HG03039 (cell line): ENCODE results near the gene PRKACG.

ENCODE experiments used
- ATAC-seq: cut with Tn5 transposase; IDR thresholded peaks from one replicate; pipeline ENCODE4 v1.9.1; 2021; ENCODE audit warnings: mild to moderate bottlenecking, moderate library complexity; ENCODE audit not compliant: unreplicated experiment

PRKACG gene

DNA sequence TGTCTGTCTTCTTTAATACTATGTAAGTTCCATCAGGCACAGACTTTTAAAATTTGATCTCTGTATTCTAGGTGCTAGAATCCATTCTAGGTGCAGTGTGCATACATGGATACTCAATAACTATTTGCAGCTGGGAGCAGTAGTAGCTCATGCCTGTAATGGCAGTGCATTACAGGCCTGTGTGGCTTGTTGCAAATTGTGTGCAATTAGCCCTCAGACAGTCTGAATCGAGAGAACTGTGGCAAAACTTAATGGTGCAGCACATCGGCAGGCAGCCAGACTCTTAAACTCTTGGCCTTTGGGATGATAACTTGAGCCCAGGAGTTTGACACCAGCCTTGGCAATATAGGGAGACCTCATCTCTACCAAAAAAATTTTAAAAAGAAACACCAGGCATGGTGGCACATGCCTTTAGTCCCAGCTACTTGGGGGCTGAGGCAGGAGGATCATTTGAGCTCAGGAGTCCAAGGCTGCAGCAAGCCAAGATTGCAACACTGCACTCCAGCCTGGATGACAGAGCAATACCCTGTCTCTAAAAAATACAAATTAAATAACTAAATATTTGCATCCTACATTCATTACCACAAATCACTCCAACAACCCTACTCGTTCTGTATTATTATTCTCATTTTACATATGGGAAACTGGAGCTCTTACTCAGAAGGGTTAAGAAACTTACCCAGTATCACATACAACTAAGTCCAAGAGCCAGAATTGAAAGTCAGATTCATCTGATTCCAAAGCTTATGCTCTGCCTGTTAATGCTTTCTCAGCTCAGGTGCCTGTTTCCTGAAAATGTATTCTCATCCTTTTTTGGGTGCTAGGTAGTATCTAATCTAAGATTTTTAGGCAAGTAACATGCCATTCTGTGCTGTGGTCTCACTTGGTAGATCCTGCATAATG, 30.1 kb downstream of the PRKACG start:
- ATAC-seq = no peak

DNA sequence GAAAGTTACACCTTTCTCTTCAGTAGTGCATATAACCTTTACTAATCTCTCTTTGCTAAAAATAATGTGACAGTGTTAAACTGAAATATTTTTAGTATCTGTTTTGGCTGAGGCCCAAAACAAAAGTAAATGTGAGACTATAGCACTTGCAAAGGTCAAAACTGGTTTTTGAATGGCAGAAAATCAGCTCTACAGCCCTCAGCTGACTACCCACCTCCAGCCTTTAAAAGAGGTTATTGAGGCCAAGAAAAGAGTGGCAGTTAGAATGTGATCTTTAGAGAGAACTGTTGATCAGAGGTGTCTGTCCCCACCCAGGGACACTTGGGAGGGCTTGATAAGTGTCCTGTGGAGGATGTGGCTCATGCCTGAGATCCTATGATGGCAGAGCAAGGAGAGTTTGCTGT, 30.9 kb downstream of the PRKACG start:
- ATAC-seq = no peak

DNA sequence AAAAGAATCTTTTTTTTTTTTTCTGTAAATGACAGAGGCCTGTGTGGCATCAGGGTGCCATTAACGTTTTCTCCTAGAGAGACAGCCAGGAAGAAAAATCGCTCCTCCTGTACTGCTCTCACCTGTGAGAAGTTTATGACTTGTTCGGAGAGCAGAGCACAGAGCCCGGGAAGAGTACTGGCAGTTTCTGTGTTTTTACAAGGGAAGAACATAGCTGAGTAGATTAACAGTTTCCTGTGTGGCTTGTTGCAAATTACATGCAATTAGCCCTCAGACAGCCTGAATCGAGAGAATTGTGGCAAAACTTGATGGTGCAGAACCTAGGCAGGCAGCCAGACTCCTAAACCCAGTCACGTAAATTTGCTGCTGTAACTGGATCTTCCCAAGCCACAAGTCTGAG, 32.1 kb downstream of the PRKACG start:
- ATAC-seq = peak; percentile 38

DNA sequence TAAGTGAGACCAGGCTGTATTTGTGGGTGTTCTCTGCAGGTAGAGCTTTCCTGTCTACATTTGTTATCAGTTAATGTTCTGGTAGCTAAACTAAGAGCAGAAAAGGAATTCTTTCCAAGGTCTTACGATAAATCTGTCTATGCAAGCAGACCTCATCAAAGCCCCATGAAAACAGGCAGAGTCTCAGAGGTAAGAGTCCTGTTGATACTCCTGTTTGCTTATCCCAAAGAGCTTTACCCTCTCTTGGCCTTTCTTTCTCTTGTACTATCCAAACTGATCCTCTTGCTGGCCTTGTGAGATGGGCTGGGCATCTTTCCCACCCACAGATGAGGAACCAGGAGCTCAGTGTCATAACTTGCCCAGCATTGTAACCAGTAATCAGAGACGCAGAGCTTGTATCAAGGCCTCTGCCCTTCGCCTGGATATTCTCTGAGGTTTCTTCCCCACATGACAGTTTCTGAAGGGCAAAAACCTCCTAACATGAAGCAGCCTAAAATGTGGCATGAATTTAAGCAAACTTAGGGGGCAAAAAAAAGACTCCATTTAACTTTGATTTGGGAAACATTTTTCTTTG, 33.5 kb downstream of the PRKACG start:
- ATAC-seq = no peak

DNA sequence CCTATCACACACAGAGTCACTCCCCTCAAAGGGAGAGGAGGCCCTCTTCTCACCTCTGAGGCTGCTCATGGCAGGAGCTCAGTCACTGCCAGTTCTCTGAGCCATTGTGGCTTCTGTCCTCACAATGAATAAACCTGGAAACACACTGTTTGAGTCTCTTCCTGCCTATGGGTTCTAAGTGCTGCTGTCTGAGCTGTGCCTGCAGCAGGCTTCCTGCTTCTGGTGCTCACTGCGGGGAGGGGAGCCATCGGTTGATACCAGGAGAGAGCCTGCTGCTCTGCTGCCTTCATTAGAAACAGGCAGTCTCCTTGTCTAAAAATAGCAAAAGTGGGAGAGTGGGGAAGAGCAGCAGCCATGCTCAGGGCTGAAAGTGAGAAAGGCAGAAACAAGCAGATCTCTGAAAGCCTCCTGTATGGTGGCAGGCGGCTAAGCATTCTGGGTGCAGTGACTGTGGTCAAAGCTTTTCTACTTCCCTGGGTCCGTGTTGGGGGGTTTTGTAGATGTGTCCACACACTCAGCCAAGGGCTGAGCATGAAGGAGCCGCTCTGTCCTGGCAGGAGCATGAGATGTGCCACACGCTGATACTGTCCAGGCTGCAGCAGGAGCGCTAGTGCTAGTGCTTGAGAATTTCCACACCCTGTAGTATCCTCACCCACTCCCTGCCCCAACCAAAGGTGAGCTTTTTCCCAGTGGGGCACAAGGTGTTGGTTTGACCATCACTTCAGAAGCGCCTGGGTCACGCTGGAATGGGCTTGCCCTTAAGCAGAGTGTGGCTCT, 34.2 kb downstream of the PRKACG start:
- no peak for ATAC-seq

DNA sequence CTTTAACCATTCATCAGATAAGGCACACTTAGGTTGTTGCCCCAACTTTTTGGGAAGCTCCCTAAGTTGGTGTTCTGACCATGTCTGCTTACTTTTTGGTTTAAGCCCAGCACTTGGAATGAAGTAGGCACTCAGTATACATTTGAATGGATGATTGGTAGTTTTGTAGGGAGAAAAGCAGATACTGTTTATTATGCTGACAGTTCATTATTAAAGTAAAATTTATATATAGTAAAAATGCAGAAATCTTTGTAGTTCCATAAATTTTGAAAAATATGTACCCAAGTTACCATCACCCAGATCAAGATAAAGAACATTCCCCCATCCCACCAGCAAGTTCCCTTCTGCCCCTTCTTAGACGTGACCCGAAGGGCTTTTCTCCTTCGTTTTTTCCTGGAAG, 35.4 kb downstream of the PRKACG start:
- no peak for ATAC-seq

DNA sequence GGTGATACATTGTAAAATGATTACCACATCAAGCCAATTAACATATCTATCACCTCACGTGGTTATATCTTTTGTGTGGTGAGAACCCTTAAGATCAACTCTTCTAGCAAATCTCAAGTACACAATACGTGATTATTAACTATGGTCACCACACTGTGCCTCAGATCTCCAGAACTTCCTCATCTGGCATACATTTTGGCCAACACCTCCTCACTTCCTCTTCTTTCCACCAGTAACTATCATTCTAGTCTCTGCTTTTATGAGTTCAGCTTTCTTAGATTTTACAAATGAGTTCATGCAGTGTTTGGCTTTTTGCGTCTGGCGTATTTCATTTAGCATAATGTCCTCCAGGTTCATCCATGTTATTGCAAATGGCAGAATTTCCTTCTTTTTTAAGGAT, 35.8 kb downstream of the PRKACG start:
- no peak for ATAC-seq

DNA sequence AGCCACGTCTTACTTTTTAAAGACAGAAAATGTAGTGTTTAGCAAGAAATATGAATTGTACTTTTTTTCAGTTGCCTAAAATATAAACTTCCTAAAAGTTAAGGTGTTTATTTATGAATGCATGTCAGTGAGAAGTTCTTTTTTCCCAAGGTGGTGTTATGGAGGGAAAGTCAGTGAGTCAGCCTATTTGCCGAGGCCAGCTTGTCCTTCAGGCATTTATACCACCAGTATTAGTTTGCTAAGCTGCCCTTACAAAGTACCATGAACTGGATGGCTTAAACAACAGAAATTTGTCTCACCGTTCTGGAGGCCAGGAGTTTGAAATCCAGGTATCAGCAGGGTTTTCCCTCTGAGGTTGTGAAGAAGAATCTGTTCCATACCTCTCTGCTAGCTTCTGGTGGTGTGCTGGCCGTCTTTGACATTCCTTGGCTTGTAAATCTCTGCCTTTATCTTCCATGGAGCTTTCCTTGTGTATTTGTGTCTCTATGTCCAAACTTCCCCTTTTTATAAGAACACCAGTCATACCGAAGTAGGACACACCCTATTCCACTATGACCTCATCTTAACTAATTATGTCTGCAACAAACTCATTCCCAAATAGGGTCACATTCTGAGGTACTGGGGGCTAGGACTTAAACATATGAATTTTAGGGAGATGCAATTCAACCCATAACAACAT, 38.4 kb downstream of the PRKACG start:
- ATAC-seq = no peak

DNA sequence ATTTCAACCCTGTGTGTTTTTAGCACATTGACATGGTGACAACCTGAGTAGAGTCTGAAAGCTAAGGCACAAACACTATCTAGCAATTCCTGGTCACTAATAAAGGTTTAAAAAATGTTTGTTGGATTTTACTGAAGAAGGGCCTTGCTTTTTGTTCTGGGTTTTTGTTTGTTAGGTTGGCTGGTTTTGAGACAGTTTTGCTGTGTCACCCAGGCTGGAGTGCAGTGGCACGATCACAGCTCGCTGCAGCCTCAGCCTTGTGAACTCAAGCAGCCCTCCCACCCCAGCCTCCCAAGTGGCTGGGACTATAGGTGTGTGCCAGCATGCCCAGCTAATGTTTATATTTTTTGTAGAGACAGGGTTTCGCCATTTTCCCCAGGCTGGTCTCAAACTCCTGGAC, 39.0 kb downstream of the PRKACG start:
- no peak for ATAC-seq

DNA sequence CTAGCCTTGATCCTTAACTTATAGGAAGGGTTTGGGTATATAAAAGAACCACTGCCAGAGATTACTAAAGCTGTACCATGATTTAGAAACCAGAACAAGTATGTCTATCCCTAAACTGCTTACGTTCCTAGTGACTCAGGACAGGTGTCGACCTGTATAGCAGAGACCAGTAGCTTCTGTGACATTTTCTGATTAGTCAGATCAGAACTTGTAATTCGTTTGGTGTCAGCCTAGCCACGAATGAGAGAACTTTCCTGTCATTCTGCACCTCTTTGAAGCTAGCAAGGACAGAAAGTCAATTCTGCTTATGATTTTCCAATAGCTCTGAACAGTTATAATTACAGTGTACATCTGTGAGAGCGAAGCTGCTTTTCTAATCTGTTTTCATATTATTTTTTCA, 39.5 kb downstream of the PRKACG start:
- ATAC-seq = peak; percentile 92

DNA sequence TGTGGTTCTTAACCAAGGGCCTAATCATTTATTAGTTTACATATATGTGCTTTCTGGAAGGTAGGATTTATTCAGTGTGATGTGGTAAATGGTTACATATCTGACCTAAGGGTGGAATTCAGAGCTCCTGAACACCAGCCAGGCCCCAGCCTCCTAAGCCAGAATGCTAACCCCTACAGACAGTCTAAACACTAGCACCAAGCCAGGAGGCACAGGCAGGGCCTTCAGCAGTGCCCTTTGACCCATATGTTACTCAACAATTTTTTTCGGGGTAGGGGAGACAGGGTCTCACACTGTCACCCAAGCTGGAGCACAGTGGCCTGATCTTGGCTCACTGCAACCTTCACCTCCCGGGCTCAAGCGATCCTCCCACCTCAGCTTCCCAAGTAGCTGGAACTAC, 40.3 kb downstream of the PRKACG start:
- ATAC-seq = no peak

DNA sequence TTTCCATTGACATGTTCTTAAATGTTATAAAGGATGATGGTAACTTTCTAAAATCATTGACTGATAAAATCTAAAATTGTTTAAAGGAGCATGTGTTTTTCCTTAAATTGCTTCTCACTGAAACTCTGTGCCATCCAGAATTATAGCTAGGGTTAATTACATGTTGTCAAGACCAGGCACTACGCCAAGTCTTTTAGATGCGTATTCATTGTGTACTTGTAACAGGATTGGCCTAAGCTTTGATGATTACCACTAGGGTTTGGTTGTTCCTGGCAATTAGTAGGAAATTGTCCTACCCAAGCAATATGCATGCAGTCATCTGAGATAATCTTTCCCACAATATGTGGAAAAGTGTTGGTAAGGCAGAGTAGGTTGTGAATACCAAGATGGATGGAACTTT, 43.8 kb downstream of the PRKACG start:
- no peak for ATAC-seq

DNA sequence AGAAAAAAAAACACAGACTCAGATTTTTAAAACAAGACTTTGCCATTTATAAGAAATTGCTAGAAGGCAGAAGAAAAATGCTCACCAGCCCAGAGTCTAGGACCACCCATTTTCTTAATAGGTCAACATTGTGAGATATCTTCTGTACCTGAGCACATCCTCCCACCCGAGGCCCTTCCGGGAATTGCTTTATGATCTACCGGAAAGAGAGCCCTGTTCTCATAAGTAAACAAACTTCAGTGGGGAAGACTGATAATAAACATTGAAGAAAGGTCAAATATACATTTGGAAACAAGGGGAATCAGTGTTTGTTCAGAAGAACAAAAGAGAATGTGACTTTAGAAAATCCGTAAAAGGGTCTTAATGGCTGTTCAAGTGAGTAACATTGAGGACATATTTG, 44.4 kb downstream of the PRKACG start:
- ATAC-seq = no peak

DNA sequence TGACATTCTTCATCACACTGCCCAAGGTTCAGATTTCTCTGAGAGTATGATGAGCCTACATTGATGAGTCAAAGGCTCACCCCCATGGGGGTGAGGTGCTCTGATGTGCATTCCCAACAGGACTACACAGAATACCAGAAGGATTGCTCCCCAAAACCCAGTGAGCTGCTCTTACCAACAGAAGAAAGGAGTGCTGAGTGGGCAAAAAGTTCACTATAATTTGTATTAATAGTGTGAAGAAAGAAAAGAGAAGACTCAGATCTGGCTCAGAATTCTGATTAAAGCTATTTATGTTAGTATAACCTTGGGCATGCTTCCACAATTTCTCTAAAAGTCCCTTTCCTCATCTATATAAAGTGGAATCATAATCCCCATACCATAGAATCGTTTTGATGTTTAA, 46.1 kb downstream of the PRKACG start:
- ATAC-seq = no peak

DNA sequence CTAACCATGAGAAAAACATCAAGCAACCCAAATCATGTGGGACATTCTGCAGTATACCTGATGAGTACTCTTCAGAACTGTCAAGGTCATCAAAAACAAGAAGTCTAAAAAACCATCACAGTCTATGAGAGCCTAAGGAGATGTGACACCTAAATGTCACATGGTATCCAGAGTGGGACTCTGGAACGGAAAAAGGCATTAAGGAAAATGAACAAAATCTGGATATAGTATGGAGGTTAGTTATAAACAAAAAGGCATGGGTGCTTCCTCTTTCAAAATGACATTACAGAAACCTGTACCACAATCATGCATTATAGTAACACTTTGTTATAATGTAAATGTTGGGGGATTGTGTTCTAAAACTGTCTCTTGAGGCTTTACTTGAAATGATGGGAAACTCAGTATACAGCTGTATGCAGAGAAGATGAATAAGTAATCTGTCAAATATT, 47.4 kb downstream of the PRKACG start:
- peak; percentile 53 for ATAC-seq

DNA sequence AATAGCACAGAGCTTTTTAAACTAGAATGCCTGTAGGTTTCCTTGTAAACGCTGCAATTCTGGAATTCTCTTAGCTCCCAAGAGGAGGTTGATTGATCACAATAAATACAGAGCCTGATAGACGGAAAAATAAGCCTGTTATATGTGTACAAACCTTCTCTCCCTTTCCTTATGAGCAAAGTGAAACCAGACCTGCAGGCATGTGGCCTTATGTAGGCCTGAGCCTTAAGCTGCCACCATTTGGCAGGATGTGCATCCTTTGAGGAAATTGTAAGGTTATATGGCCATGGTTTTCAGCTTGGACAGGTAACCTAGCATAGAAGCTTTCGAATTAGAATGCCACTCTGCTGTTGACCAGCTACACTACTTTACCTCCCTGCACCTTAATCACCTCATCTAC, 49.1 kb downstream of the PRKACG start:
- ATAC-seq = no peak

DNA sequence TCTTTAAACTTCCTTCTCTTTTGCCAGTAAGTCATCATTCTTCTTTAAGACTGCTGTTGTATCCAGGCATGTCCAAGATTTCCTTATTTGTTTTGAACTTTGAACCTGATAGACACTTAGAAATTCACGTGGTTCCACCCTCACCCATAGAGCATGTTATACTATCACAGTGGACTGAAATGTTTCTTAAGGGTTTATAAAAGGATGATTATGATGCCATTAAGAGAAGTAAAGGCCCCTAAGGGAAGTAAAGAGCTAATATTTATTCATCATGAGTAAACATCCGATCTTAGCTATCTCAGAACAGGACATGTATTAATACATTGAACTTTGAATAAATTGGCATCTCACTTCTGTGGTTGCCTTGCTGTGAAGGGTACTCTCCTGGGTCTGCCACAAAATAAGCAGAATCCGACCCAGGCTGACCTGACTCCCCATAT, 49.8 kb downstream of the PRKACG start:
- ATAC-seq = no peak

DNA sequence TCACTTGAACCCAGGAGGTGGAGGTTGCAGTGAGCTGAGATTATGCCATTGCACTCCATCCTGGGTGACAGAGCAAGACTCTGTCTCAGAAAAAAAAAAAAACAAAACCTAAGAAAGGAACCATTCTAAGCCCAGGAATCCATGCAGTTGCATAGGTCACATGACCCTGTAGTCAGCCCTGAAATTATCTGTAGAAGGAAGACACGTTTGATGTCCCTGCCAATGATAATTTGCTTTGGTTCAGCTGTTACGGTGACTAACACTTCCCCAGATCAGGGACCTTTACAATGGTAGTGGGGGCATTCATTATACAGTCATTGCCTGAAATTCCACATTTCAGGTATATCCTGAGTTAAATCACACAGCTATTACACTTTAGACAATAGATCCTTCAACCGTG, 50.5 kb downstream of the PRKACG start:
- no peak for ATAC-seq
